SU-DHL-6 (cell line): ENCODE results near the gene MBD4.

Source experiments
- CTCF ChIP-seq: fragments of 200-600 bp; sonication (generic); IDR thresholded peaks from one replicate; pipeline ENCODE4 v1.5.1; 2017; ENCODE audit warnings: antibody characterized with exemption, mild to moderate bottlenecking, low read length, moderate library complexity; ENCODE audit not compliant: insufficient read depth, poor library complexity, severe bottlenecking
- EZH2phosphoT487 ChIP-seq: fragments of 200-600 bp; sonication (generic), shearing (Covaris generic); conservative IDR thresholded peaks from 2 replicates; pipeline ENCODE4 v1.6.1; 2018; ENCODE audit warnings: mild to moderate bottlenecking, antibody characterized with exemption, low read length, moderate library complexity, mixed read lengths

DNA sequence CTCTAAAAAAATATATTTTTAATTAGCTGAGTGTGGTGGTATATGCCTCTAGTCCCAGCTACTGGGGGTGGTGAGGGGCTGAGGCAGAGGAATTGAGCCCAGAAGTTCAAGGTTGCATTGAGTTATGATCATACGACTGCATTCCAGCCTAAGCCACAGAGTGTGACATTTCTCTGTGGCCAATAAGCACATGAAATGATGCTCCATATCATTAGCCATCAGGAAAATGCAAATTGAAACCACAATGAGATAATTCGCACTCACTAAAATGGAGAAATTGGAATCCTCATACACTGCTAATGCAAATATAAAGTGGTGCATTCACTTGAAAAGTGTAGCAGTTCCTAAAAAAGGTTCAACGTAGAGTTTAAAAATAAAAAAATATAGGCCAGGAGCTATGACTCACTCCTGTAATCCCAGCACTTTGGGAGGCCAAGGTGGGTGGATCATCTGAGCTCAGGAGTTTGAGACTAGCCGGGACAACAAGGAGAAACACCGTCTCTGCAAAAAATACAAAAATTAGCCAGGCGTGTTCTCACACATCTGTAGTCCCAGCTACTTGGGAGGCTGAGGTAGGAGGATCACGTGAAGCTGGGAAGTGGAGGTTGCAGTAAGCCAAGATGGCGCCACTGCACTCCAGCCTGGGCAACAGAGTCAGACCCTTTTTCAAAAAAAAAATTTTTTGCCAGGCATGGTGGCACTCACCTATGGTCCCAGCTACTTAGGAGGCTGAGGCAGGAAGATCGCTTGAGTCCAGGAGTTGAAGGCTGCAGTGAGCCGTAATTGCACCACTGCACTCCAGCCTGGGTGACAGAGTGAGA, 35.4 kb upstream of the MBD4 start:
- TF ChIP-seq CTCF: no peak
- no peak for TF ChIP-seq EZH2phosphoT487
